ENCODE measurements around the gene ANKRD13C.
A peak's percentile ranks its signal among the peaks of the same experiment; 100 is the strongest.
"Not testable (repeated sequence)": the region's sequence is repeated elsewhere in the genome, so short reads cannot be mapped to it uniquely, and the experiment has no call there.

ANKRD13C gene

DNA sequence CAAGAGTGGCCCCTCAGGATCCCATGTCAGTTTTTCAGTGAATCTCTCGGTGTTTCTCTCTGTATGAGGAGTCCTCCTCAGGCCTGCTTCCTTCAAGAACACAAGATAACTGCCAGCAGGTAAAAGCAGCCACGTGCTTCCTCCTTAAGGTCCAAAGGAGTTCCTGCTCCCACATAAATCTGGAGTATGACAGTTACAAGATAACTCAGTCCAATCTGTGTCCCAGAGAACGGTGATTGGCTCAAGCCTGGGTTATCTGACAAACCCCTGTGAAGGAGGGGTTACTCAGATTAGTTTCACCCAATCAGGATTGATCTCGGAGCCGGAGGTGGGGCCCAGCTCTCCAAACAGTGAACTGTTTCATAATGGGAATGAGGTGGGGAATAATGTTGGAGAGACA, 5.8 kb upstream of the ANKRD13C start:
- no peak for DNase-seq (ENCODE audit: low read depth)

DNA sequence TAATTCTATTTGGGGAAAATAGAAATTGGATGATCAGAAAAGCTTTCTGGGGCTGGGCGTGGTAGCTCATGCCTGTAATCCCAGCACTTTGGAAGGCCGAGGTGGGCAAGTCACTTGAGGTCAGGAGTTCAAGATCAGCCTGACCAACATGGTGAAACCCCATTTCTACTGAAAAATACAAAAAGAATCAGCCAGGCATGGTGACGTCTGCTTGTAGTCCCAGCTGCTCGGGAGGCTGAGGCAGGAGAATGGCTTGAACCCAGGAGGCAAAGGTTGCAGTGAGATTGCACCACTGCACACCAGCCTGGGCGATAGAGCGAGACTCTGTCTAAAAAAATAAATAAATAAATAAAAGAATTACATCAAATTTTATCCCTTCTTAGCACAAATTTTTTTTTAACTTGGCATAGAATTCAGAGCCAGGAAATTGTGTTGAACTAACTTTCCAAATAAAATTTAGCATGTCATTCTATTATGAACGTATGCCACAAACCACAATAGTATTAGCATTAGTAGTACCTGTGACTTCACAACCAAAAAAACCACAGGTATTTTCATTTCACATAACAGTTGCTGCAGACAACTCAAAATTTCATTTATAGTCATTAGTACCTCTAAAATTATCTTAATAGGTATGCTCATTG, 4.5 kb upstream of the ANKRD13C start:
- no peak for DNase-seq (ENCODE audit: low read depth)

DNA sequence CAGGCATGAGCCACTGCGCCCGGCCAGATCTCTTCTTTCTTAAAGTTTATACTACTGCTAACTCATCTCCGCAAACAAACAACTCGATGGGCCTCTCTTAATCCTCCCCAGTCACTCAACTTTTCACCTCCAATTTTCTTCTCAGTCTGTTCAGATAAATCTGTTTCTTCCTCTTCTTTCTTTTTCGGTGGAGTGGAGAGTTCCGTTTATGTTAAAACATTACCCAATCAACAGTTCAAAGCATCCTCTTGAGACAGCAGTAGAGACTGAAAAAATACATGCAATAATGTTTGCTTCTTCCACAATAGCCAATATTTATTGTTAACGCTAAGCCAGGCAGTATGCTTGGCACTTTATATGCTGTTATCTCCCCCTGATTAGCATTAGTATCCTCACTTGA, 1.4 kb upstream of the ANKRD13C start:
- no peak for DNase-seq (ENCODE audit: low read depth)

- no peak for DNase-seq (ENCODE audit: low read depth)
Measured at GRCh38 chr1:70355111-70355407, 537 bp upstream of the ANKRD13C start.

DNA sequence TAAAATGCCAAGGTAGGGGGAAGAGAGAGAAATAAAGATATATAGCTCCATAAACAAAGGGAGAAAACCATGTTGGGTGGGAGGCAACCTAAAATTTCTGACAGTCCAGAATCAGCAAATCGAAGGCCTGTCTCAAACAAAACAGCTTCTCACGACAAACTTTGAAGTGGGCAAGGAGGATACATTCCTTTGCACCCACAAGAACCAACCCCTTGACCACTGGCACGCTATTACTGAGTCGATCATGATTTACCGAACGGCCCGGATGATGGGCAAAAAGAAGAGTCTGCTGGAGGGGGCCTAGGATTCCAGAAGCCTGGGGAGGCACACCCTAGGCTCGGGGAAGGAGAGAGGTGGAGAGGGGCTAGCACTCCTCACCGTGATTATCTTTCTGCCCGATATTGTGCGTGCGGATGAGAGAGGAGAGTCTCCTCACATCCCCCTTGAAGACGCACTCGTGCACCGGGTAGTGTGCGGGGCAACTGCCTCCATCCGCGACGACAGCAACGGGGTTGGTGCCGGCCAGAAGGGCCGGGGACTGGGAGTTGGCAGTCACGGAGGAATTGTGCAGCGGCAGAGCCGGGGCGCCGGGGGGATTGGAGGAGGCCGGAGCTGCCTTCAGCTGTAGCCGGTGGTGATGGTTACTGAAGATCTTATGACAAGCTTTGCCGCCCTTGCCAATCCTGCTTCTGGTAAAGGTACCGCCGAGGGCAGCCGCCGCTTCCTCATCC, 756 bp downstream of the ANKRD13C start:
- DNase-seq (ENCODE audit: low read depth), result peak; percentile 6

DNA sequence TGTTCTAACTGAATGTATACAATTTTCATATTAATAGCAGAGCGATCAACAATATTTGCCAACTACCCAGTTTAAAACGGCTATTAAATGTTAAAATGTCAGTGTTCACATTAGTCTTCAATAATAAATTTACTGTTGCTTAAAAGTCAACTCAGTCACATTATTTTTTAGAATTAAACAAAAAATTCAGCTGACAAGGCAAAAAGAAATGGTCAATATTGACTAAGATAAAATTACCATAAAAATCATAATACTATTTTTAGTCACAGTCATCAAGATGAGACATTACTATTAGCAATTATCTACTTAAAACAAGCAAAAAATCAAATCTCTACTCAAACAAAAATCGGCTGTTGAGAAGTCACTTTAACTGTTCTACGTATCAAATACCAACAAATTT, 1.5 kb downstream of the ANKRD13C start:
- DNase-seq (ENCODE audit: low read depth), result no peak

GRCh38 chr1:70349799-70350198, 4.7 kb downstream of the ANKRD13C start:
- not testable (repeated sequence) for DNase-seq (ENCODE audit: low read depth)

GRCh38 chr1:70348399-70349165, 5.9 kb downstream of the ANKRD13C start:
- DNase-seq (ENCODE audit: low read depth), result no peak

DNA sequence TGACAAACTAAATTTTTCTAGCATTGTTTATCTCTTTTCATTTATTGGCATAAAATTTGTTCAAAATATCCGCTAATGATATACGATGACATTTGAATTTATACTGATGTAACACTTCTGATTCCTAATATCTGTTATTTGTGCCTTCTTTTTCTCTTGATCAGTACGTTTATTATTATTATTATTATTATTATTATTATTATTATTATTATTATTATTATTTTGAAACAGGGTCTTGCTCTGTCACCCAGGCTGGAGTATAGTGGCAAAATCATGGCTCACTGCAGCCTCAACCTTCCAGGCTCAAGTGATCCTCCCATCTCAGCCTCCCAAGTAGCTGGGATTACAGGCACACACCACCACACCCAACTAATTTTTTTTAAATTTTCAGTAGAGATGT, 14.9 kb downstream of the ANKRD13C start:
- DNase-seq (ENCODE audit: low read depth), result not testable (repeated sequence)

GRCh38 chr1:70336050-70336449, 18.5 kb downstream of the ANKRD13C start:
- DNase-seq (ENCODE audit: low read depth), result no peak

DNA sequence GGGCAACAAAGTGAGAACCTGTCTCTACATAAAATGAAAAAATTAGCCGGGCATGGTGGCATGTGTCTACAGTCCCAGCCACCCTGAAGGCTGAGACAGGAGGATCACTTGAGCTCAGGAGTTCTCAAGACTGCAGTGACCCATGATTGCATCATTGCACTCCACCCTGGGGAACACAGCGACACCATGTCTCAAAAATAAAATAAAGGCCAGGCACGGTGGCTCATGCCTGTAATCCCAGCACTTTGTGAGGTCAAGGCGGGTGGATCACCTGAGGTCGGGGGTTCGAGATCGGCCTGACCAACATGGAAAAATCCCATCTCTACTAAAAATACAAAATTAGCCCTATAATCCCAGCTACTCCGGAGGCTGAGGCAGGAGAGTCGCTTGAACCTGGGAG, 20.1 kb downstream of the ANKRD13C start:
- no peak for DNase-seq (ENCODE audit: low read depth)

DNA sequence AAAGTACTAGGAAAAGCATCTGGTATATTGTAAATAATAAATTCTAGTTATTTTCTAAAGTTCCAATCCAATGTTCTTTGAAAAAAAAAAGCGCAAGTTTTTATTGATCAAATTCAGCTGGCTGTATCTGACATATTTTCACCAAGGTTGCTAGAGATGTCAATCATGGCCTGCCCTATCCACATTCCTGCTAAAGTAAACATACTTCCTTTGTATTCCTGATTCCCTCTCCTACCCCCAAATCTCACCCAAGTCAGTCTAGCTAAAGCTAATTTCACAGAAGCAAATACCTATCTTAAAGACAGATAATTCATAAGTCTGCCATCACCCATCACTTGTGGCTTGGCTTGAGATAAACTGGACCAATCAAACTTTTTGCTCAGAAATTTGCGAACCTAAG, 21.3 kb downstream of the ANKRD13C start:
- DNase-seq (ENCODE audit: low read depth), result no peak

DNA sequence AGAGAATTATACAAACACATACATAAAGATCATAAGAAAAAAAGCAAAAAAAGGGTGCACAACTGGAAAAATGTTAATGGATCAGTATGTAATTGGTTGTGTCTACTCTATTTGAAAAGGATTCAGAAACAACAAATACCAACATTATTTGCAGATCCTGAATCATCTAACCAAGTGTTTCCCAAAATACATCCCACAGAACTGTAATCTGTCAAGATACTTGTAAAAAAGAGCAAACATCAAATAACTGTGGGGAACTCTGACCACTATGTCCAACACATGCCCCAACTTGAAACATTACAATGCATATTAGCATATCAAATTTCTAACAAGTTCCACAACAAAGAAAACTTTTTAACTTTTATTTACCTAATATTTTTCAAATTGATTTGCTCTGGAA, 22.6 kb downstream of the ANKRD13C start:
- DNase-seq (ENCODE audit: low read depth), result no peak

DNA sequence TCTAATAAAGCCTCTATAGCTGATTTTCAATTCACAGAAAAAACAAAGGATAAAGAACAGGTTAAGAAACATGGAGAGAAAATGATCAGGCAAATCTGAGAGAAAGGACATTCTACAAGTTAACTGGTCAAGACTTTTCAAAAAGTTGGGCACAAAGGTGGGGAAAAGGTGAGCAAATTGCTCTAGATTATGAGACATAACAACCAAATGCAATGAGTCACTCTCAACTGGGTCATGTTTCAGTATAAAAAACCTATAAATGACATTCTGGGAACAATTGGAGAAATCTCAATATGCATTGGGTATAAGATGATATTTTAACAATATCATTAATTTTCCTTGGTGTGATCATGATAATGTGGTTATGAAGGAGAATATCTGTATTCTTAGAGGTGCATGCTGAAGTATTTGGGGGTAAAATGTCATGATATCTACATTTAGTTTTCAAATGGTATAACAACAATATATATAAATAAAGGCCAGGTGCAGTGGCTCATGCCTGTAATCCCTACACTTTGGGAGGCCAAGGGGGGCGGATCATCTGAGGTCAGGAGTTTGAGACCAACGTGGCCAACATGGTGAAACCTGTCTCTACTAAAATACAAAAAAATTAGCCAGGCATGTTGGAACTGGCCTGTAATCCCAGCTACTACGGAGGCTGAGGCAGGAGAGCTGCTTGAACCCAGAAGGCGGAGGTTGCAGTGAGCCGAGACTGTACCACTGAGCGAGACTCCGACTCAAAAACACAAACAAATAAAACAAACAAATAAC, 27.0 kb downstream of the ANKRD13C start:
- no peak for DNase-seq (ENCODE audit: low read depth)

DNA sequence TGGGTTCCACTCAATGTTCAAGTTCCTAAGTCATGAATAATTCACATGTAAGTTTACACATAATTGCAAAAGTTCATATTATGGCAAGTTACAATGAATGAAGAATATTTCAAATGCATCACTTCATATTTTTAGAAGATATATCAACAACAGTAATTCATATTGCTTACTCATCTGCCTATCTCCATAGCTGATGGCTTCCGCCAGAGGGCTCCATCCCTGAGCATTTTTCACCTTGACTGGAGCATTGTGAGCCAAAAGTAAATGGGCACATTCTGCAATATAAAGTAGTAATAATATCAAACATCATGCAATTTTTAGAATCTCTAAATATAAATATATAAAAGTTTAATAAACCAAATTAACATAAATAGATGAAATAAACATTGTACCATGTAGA, 29.8 kb downstream of the ANKRD13C start:
- no peak for DNase-seq (ENCODE audit: low read depth)

DNA sequence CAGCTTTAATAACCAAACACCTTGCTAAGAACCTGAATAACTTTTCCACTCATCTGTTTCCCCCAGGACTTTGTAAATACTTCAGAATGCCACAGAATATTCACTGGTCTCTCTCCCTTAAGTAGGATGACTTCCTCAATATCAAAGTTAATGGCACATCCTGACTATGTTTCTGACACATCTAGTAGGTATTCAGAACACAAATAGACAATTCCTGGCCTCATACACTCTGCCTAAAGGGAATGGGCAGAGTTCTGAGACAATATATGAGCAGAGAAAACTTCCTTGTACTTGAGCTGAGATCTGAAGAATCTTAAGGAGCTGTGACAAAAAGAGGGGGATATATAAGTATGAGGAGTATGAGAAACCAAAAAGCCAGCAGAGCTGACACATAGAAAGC, 34.8 kb downstream of the ANKRD13C start:
- DNase-seq (ENCODE audit: low read depth), result no peak

DNA sequence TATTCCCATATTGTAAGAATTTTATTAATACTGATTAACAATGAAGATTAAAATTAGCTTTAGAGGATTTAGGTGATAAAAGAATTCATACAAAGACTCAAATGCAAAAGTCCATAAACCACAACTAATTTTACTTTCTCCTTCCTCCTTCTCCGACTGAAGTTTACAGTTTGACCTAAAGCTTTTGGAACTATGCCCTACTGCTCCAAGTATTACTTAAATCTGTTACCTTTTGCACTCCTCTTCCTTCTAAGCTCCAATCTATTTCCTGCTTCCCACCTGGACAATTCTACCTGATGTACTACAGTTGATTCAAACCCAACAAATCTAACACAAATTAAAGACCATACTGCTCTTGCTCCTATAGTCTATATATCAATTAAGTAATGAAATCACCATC, 36.3 kb downstream of the ANKRD13C start:
- no peak for DNase-seq (ENCODE audit: low read depth)

DNA sequence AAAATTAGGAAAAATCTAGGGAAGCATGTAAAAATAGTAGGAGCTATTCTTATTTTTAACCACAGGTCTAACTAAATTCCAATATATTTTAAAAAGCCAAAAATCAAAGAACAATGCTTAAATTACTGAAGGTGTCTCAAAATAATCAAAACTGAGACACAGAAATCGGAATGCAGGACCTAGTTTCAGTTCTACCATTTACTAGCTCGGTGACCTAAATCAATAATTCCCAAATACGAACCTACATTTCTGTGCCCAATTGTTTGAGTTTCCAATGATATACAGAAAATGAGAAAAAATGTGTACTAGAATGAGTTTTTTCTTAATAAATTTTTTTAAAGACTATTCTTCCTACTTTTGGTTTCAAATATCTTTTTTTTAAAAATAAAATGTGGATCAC, 37.4 kb downstream of the ANKRD13C start:
- DNase-seq (ENCODE audit: low read depth), result no peak

DNA sequence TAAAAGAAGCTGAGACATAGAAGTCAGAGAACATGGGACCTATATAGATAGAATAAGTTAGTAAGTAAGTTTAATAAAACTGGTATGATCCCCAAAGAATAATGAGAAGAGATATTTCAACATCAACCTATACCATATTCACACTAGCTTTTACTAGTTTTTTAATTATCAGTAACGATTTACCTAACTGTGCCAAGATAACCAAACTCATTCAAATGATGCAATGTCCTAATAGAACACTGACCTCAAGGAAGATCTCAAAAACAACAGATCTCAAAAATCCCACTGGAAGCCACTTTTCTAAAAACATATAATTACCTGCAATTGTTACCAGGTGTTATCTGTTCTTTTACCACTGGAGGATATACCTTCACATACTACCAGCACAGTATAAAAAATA, 38.7 kb downstream of the ANKRD13C start:
- no peak for DNase-seq (ENCODE audit: low read depth)

DNA sequence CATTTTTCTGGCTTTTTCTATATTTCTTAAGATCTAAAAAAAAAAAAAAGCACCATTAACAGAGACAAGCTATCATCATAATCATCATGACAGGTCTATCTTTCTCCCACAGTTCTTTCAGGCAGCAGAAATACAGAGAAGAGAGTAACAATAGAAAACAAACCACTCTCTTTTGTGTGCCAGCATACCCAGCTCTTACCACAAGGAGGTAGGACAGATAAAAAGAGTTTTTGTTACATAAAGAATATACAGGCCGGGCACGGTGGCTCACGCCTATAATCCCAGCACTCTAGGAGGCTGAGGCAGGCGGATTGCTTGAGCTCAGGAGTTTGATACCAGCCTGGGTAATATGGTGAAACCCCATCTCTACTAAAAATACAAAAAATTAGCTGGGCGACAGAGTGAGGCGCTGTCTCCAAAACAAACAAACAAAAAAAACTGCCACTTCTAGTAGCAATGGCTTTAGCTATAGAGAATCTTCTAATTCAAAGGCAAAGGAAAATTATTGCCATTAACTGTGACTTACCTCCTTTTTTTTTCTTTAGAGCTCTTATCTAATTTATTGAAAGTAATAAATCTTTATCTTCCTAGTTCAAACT, 39.7 kb downstream of the ANKRD13C start:
- DNase-seq (ENCODE audit: low read depth), result no peak

- DNase-seq (ENCODE audit: low read depth), result no peak
Measured at GRCh38 chr1:70311369-70311768, 43.2 kb downstream of the ANKRD13C start.

DNA sequence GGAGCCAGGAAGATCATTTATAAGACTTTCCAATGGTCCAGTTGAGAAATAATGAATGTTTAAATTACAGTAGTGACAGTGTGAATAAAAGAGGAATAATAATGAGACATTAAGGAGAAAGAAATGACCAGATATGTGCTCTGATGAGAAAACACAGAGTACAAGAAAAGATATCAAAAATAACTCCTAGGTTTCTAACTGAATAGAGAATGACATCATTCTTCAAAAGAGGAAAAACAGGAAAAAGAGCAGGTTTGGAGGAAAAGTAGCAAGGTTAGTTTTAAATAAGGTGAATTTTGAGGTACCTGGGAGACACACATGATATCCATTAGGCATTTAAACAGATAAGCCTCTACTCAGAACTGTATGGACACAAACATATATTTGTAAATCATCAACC, 55.0 kb downstream of the ANKRD13C start:
- no peak for DNase-seq (ENCODE audit: low read depth)
